K562 (cell line): ENCODE results near the gene PPARG. TPM values are rescaled to one million over a fixed set of nuclear protein-coding genes. Genes with fewer than 3 reads are reported as not detected.
A peak's percentile ranks its signal among the peaks of the same experiment; 100 is the strongest.

Experiments used
- ASH1L ChIP-seq: fragments of 450-650 bp; IDR thresholded peaks from 2 replicates; pipeline ENCODE4 v1.6.1; 2018; ENCODE audit warnings: borderline replicate concordance, mild to moderate bottlenecking, low read depth; ENCODE audit not compliant: partially characterized antibody
- ATF4 ChIP-seq: fragments of 450-650 bp; formaldehyde crosslinking; IDR thresholded peaks from 2 replicates; pipeline ENCODE4 v1.4.0; 2022; ENCODE audit warnings: mild to moderate bottlenecking, moderate library complexity
- BRD4 ChIP-seq: fragments of 200-600 bp; sonication (generic); IDR thresholded peaks from 2 replicates; pipeline ENCODE4 v1.6.1; 2017; ENCODE audit warnings: inconsistent platforms
- BRD9 ChIP-seq: fragments of 450-650 bp; IDR thresholded peaks from 2 replicates; pipeline ENCODE4 v1.6.1; 2018; ENCODE audit warnings: low read depth; ENCODE audit not compliant: partially characterized antibody
- CEBPG ChIP-seq, 3 experiments: fragments of 200-800 bp in 1 of 3; sonication (Bioruptor generic) in 1 of 3; sonication (generic) in 1 of 3; formaldehyde crosslinking in 1 of 3; IDR thresholded peaks in 2 of 3; conservative IDR thresholded peaks in 1 of 3; 2 replicates each; pipeline versions ENCODE4 v1.6.1 to v1.8.0; 2016 to 2022; ENCODE audit warnings: missing compliant biosample characterization in 2 of 3, missing genetic modification characterization in 2 of 3, mild to moderate bottlenecking in 1 of 3, missing genetic modification reagents in 1 of 3
- CLOCK ChIP-seq: fragments of 250-450 bp; sonication (Bioruptor Pico); IDR thresholded peaks from 2 replicates; pipeline ENCODE4 v1.4.0; 2020; ENCODE audit warnings: mild to moderate bottlenecking, moderate library complexity, borderline replicate concordance
- FOXO4 ChIP-seq: fragments of 450-650 bp; formaldehyde crosslinking; IDR thresholded peaks from 2 replicates; pipeline ENCODE4 v1.4.0; 2020; ENCODE audit warnings: mild to moderate bottlenecking, moderate library complexity
- JUN ChIP-seq, 2 experiments: sonication (generic) in 1 of 2; formaldehyde crosslinking in 1 of 2; IDR thresholded peaks; 2 replicates each; pipeline versions ENCODE4 v1.6.1 to v1.8.0; 2012 to 2022; ENCODE audit warnings: borderline replicate concordance in 2 of 2, mild to moderate bottlenecking in 2 of 2, improper control_type of control experiment in 1 of 2, low read depth in 1 of 2, low read length in 1 of 2, missing genetic modification reagents in 1 of 2
- JUND ChIP-seq, 2 experiments: IDR thresholded peaks; 2 replicates in 1 of 2; 3 replicates in 1 of 2; pipeline ENCODE4 v1.6.1; 2011; ENCODE audit warnings: borderline replicate concordance in 2 of 2, low read depth in 2 of 2, low read length in 2 of 2, improper control_type of control experiment in 1 of 2, missing biosample characterization in 1 of 2, missing genetic modification characterization in 1 of 2, missing genetic modification reagents in 1 of 2
- MITF ChIP-seq: IDR thresholded peaks from 2 replicates; pipeline ENCODE4 v1.6.1; 2014; ENCODE audit warnings: antibody characterized with exemption
- POLR2AphosphoS2 ChIP-seq: IDR thresholded peaks from 2 replicates; pipeline ENCODE4 v1.6.1; 2012; ENCODE audit warnings: low read length, improper control_type of control experiment
- POLR3A ChIP-seq: IDR thresholded peaks from 2 replicates; pipeline ENCODE4 v1.6.1; 2011; ENCODE audit warnings: borderline replicate concordance, mild to moderate bottlenecking, moderate library complexity; ENCODE audit not compliant: insufficient read length, insufficient read depth; ENCODE audit errors: extremely low read depth
- SAFB ChIP-seq: fragments of 200-400 bp; formaldehyde crosslinking; IDR thresholded peaks from 2 replicates; pipeline ENCODE4 v1.6.1; 2017; ENCODE audit warnings: low read depth, low read length, borderline replicate concordance
- SAFB2 ChIP-seq: fragments of 200-400 bp; formaldehyde crosslinking; IDR thresholded peaks from 2 replicates; pipeline ENCODE4 v1.6.1; 2018; ENCODE audit warnings: borderline replicate concordance, low read length, low read depth, moderate library complexity; ENCODE audit not compliant: severe bottlenecking
- SMAD3 ChIP-seq: fragments of 450-650 bp; formaldehyde crosslinking; conservative IDR thresholded peaks from 2 replicates; pipeline ENCODE4 v1.4.0; 2020; ENCODE audit warnings: mild to moderate bottlenecking
- SPI1 ChIP-seq: IDR thresholded peaks from 2 replicates; pipeline ENCODE4 v1.6.1; 2011; ENCODE audit warnings: low read depth, low read length, control low read depth, borderline replicate concordance
- ZFP91 ChIP-seq: sonication (generic); formaldehyde crosslinking; IDR thresholded peaks from 2 replicates; pipeline ENCODE4 v1.8.0; 2022; ENCODE audit warnings: mild to moderate bottlenecking, missing genetic modification reagents
- ZNF143 ChIP-seq: sonication (generic); formaldehyde crosslinking; IDR thresholded peaks from 2 replicates; pipeline ENCODE4 v1.9.0; 2022; ENCODE audit warnings: mild to moderate bottlenecking, missing genetic modification reagents
- polyA plus RNA-seq, 8 experiments: library from polyadenylated mRNA; depleted of rRNA in 4 of 8; stranded (reverse) in 5 of 8; unstranded in 3 of 8; fragments of >200 nt; fragmentation: Nextera tagmentation in 2 of 8; fragmentation: Illumina TruSeq in 1 of 8; extraction: Ambion mirVana in 2 of 8; extraction: Trizol in 1 of 8; gene quantifications; 2 replicates each; pipeline versions ENCODE4 v1.2.1 to v1.2.3, GENCODE V29; 2011 to 2014; ENCODE audit warnings: inconsistent platforms in 1 of 8, missing spikeins in 1 of 8
- total RNA-seq, 7 experiments: library from RNA; depleted of rRNA in 6 of 7; stranded (reverse); fragments of >200 nt in 6 of 7; fragmentation: Illumina TruSeq in 2 of 7; extraction: Trizol in 2 of 7; gene quantifications; 2 replicates each; pipeline versions ENCODE4 v1.2.1 to v1.2.3, GENCODE V29; 2011 to 2021; ENCODE audit warnings: low replicate concordance in 1 of 7

The PPARG gene
- total and polyA plus RNA-seq, 9 of the 15 experiments (the other 6 are each of a cell fraction or from before 2014, with no cell fraction given), result not detected

- TF ChIP-seq JUN (IDR thresholded peaks at IDR 0.05; ENCODE audit: borderline replicate concordance, low read depth, low read length), result no peak
- TF ChIP-seq JUN (CRISPR knock-in tag; IDR thresholded peaks at IDR 0.05; ENCODE audit: borderline replicate concordance), result no peak
- TF ChIP-seq FOXO4 (CRISPR knock-in tag), result no peak
- no peak for TF ChIP-seq ZFP91 (CRISPR knock-in tag)
- 0 out of 2 replicates have a peak, but pooled peaks have one; percentile 13 for TF ChIP-seq SMAD3 (CRISPR knock-in tag)
- peak; percentile 75 for TF ChIP-seq CEBPG (CRISPR knock-in tag; IDR thresholded peaks at IDR 0.05)
- TF ChIP-seq CEBPG (tag; conservative IDR thresholded peaks at IDR 0.05 in 1 of 2, IDR thresholded peaks at IDR 0.05 in 1 of 2), result peak; percentile 99
- no peak for TF ChIP-seq SAFB
- no peak for TF ChIP-seq POLR3A
- no peak for TF ChIP-seq CLOCK (CRISPR knock-in tag)
- TF ChIP-seq POLR2AphosphoS2, result no peak
- no peak for TF ChIP-seq ZNF143 (CRISPR knock-in tag)
- no peak for TF ChIP-seq ASH1L
- TF ChIP-seq ATF4, result peak; percentile 95
- TF ChIP-seq BRD9, result no peak
- no peak for TF ChIP-seq SAFB2
- peak; percentile 55; the same call in 1 of the 2 replicates for TF ChIP-seq SPI1
- TF ChIP-seq BRD4, result peak; percentile 35; the same call in 1 of the 2 replicates
- peak; percentile 53; the same call in 1 of the 2 replicates for TF ChIP-seq JUND (IDR thresholded peaks at IDR 0.05; ENCODE audit: borderline replicate concordance, low read depth, low read length)
- TF ChIP-seq JUND (tag; IDR thresholded peaks at IDR 0.05; ENCODE audit: borderline replicate concordance, low read depth, low read length), result no peak; the same call in 2 of the 3 replicates
- no peak for TF ChIP-seq MITF
- TF ChIP-seq, all 486 proteins: peak for 21
Observed at GRCh38 chr3:12393894-12394293, 105.0 kb downstream of the PPARG start (continued).
